HG03108 (cell line): ENCODE measurements around the gene RTN4.

Experiments
- ATAC-seq: cut with Tn5 transposase; IDR thresholded peaks from one replicate; pipeline ENCODE4 v1.9.1; 2021; ENCODE audit warnings: moderate library complexity; ENCODE audit not compliant: unreplicated experiment

Gene RTN4

GRCh38 chr2:54975598-54976492 is 74.4 kb downstream of the RTN4 start:
- ATAC-seq: no peak

GRCh38 chr2:54975175-54975574 is 75.1 kb downstream of the RTN4 start:
- no peak for ATAC-seq

GRCh38 chr2:54969940-54970338 is 80.3 kb downstream of the RTN4 start:
- ATAC-seq: no peak

- ATAC-seq: no peak
These were observed 80.8 kb downstream of the RTN4 start for GRCh38 chr2:54969295-54969939.

- no peak for ATAC-seq
These were observed 81.6 kb downstream of the RTN4 start for GRCh38 chr2:54968561-54969218.

- ATAC-seq: no peak
These were observed 82.4 kb downstream of the RTN4 start for GRCh38 chr2:54967759-54968365.

- no peak for ATAC-seq
These were observed 83.0 kb downstream of the RTN4 start for GRCh38 chr2:54967269-54967668.

- ATAC-seq: no peak
These were observed 83.4 kb downstream of the RTN4 start for GRCh38 chr2:54966837-54967236.

GRCh38 chr2:54966165-54966832 is 84.0 kb downstream of the RTN4 start:
- no peak for ATAC-seq

GRCh38 chr2:54965425-54965824 is 84.8 kb downstream of the RTN4 start:
- ATAC-seq: no peak

- ATAC-seq: no peak
These were observed 85.4 kb downstream of the RTN4 start for GRCh38 chr2:54964816-54965215.

- ATAC-seq: no peak
These were observed 86.0 kb downstream of the RTN4 start for GRCh38 chr2:54964271-54964670.

- no peak for ATAC-seq
These were observed 86.8 kb downstream of the RTN4 start for GRCh38 chr2:54963476-54963875.

- ATAC-seq: no peak
These were observed 87.3 kb downstream of the RTN4 start for GRCh38 chr2:54962935-54963440.

- ATAC-seq: no peak
These were observed 87.7 kb downstream of the RTN4 start for GRCh38 chr2:54962511-54962910.

GRCh38 chr2:54960164-54960563 is 90.1 kb downstream of the RTN4 start:
- ATAC-seq: no peak

- ATAC-seq: no peak
These were observed 91.4 kb downstream of the RTN4 start for GRCh38 chr2:54958717-54959371.

GRCh38 chr2:54957321-54957999 is 92.8 kb downstream of the RTN4 start:
- no peak for ATAC-seq

GRCh38 chr2:54956111-54956627 is 94.1 kb downstream of the RTN4 start:
- ATAC-seq: no peak
